IMR-90 (cell line): ENCODE results near the gene B4GALNT1.

Experiments
- BHLHE40 ChIP-seq: fragments of 150-350 bp; IDR thresholded peaks from 2 replicates; pipeline ENCODE4 v1.6.1; 2016; ENCODE audit warnings: mild to moderate bottlenecking, low read depth, low read length
- CTCF ChIP-seq: conservative IDR thresholded peaks from 2 replicates; pipeline ENCODE4 v1.5.1; 2012; ENCODE audit warnings: mild to moderate bottlenecking, low read depth, low read length, improper control_type of control experiment
- ELK1 ChIP-seq: fragments of 150-350 bp; IDR thresholded peaks from 2 replicates; pipeline ENCODE4 v1.6.1; 2016; ENCODE audit warnings: low read depth, mild to moderate bottlenecking, low read length, moderate library complexity, borderline replicate concordance
- POLR2A ChIP-seq: IDR thresholded peaks from 2 replicates; pipeline ENCODE4 v1.6.1; 2012; ENCODE audit warnings: mild to moderate bottlenecking, low read depth, low read length
- SMC3 ChIP-seq: fragments of 150-350 bp; IDR thresholded peaks from 2 replicates; pipeline ENCODE4 v1.6.1; 2016; ENCODE audit warnings: low read depth, mild to moderate bottlenecking, antibody characterized with exemption, low read length, moderate library complexity

DNA sequence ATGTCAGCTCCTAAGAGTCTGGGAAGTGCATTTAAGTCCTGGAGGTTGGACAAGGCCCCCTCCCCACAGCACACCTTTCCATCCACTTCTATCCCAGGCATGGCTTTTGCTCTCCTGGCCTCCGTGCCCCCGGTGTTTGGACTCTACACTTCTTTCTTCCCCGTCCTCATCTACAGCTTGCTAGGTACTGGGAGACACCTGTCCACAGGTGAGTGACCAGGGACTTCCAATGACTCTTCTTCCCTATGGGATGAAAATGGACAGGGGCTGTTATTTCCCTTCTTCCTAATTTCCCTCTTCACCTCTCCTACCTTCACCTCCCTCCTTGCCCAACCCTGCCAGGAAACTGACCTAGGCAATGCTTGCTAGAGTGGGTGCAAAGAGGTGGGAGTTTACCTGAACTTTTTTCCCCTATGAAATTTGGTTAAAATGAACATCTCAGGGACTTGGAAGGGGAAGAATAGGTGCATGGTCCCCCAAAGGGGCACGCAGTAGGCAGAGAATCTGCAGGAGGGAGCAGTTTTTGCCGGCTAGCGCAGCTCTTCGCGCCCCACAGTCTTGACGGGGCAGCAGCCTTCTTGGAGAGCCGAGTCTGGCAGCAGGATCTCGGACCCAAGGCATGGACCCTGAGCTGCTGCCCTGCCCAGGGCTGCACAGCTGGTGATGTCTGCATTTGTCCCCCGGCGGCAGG, 12.6 kb downstream of the B4GALNT1 start:
- no peak for TF ChIP-seq CTCF
- no peak for TF ChIP-seq ELK1
- TF ChIP-seq BHLHE40, result no peak
- no peak for TF ChIP-seq SMC3
- no peak for TF ChIP-seq POLR2A
